ENCODE data around the gene CD63.

CD63 gene

GRCh38 chr12:55692631-55693322 lies 36.0 kb downstream of the CD63 start:
- TF ChIP-seq ZFX (IDR thresholded peaks at IDR 0.05; ENCODE audit: borderline replicate concordance) (no peak), CTCF (IDR thresholded peaks at IDR 0.05) (no peak)
- no peak overlapping the region for H3K27ac ChIP-seq

GRCh38 chr12:55688716-55689655 lies 39.8 kb downstream of the CD63 start:
- TF ChIP-seq CTCF (IDR thresholded peaks at IDR 0.05) (no peak), ZFX (IDR thresholded peaks at IDR 0.05; ENCODE audit: borderline replicate concordance) (no peak)

GRCh38 chr12:55687746-55688145 lies 41.1 kb downstream of the CD63 start:
- H3K27ac ChIP-seq, result no peak overlapping the region
- TF ChIP-seq ZFX (IDR thresholded peaks at IDR 0.05; ENCODE audit: borderline replicate concordance), result no peak
- TF ChIP-seq CTCF (IDR thresholded peaks at IDR 0.05), result no peak

More at GRCh38 chr12:55688716-55689655, 39.8 kb downstream of the CD63 start:
- H3K27ac ChIP-seq, result no peak overlapping the region; the same call in 1 of the 2 replicates

GRCh38 chr12:55686366-55687010 lies 42.3 kb downstream of the CD63 start:
- TF ChIP-seq ZFX (IDR thresholded peaks at IDR 0.05; ENCODE audit: borderline replicate concordance), result no peak
- no peak for TF ChIP-seq CTCF (IDR thresholded peaks at IDR 0.05)
- no peak overlapping the region for H3K27ac ChIP-seq

GRCh38 chr12:55685671-55686070 lies 43.1 kb downstream of the CD63 start:
- no peak for TF ChIP-seq ZFX (IDR thresholded peaks at IDR 0.05; ENCODE audit: borderline replicate concordance)
- no peak for TF ChIP-seq CTCF (IDR thresholded peaks at IDR 0.05)
- no peak overlapping the region for H3K27ac ChIP-seq

- TF ChIP-seq ZFX (IDR thresholded peaks at IDR 0.05; ENCODE audit: borderline replicate concordance) (no peak), CTCF (IDR thresholded peaks at IDR 0.05) (no peak)
- H3K27ac ChIP-seq, result no peak overlapping the region
These were observed 43.9 kb downstream of the CD63 start for GRCh38 chr12:55684761-55685370.

All from 22Rv1 (cell line).